ENCODE measurements around the gene SRRM3.

DNA sequence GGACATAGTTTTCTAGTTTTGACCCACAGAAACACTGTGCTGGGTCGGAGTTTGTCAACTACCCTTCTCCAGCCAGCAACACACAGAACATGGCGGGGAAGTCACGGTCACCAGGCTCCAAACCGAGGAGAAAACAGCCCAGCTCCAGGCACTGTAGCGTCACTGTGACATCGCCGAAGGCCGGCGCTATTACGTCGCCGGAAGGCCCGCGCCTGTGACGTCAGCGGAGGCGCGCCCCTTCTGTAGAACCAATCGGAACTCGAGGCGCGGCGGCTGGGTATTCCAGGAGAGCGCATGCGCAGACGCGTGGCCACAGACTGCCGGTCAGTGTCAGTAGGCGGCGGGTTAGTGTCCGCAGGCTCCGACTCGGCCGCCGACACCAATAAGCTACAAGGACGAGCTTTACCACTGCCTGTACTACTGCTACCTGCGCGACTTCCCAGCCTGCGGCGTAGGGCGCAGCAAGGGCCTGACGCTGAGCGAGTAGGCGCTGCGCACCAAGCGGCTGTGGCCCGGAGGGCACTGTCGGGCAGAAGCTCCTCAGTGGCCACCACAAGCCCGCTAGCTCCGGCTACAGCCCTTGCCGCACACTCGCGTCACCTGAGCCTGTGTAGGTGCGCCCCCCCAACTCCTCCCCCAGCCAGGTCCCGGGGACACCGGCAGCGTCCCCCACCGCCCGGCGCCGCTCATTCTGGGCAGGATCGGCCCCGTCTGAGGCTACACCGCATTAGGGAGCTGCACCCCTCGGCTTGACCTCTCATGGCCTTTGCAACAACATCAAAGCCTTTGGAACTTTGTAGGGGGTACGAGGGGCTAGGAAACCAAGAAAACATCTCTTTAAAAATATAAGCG is 35.1 kb upstream of the SRRM3 start:
- TF ChIP-seq, protein P1, sequence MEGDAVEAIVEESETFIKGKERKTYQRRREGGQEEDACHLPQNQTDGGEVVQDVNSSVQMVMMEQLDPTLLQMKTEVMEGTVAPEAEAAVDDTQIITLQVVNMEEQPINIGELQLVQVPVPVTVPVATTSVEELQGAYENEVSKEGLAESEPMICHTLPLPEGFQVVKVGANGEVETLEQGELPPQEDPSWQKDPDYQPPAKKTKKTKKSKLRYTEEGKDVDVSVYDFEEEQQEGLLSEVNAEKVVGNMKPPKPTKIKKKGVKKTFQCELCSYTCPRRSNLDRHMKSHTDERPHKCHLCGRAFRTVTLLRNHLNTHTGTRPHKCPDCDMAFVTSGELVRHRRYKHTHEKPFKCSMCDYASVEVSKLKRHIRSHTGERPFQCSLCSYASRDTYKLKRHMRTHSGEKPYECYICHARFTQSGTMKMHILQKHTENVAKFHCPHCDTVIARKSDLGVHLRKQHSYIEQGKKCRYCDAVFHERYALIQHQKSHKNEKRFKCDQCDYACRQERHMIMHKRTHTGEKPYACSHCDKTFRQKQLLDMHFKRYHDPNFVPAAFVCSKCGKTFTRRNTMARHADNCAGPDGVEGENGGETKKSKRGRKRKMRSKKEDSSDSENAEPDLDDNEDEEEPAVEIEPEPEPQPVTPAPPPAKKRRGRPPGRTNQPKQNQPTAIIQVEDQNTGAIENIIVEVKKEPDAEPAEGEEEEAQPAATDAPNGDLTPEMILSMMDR (IDR thresholded peaks at IDR 0.05 in 2 of 3, conservative IDR thresholded peaks at IDR 0.05 in 1 of 3; ENCODE audit: borderline replicate concordance in 1 of 3, insufficient read depth in 1 of 3, low read depth in 2 of 3, low read length in 2 of 3) = no peak
- TF ChIP-seq MAX (IDR thresholded peaks at IDR 0.05) (no peak), EGR1 (IDR thresholded peaks at IDR 0.05; ENCODE audit: low read depth) (no peak)
- TF ChIP-seq, protein P2, sequence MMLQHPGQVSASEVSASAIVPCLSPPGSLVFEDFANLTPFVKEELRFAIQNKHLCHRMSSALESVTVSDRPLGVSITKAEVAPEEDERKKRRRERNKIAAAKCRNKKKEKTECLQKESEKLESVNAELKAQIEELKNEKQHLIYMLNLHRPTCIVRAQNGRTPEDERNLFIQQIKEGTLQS (IDR thresholded peaks at IDR 0.05) = no peak

Data from HCT116 (cell line).